H9 (cell line): ENCODE data around the gene OR2D2. TPM values are rescaled to one million over a fixed set of nuclear protein-coding genes. Genes with fewer than 3 reads are reported as not detected.

Experiments
- DNase-seq: peaks from one replicate; pipeline ENCODE4 v3.0.0-alpha.2; 2017
- H2AFZ ChIP-seq: one replicate; pipeline ENCODE4 v1.6.1; 2013; ENCODE audit warnings: mild to moderate bottlenecking, low read length, control low read depth, moderate library complexity
- H2AK5ac ChIP-seq: 2 replicates; pipeline ENCODE4 v1.6.1; 2013; ENCODE audit warnings: low read length, control low read depth, mixed read lengths; ENCODE audit not compliant: insufficient read length
- H2BK120ac ChIP-seq: one replicate; pipeline ENCODE4 v1.6.1; 2013; ENCODE audit warnings: low read depth, mild to moderate bottlenecking, low read length, control low read depth, inconsistent platforms; ENCODE audit not compliant: poor library complexity, severe bottlenecking
- H2BK12ac ChIP-seq: 2 replicates; pipeline ENCODE4 v1.6.1; 2013; ENCODE audit warnings: low read length, control low read depth, mixed read lengths, low read depth; ENCODE audit not compliant: insufficient read length
- H2BK15ac ChIP-seq: 2 replicates; pipeline ENCODE4 v1.6.1; 2013; ENCODE audit warnings: low read depth, low read length, control low read depth
- H2BK20ac ChIP-seq: one replicate; pipeline ENCODE4 v1.6.1; 2013; ENCODE audit warnings: low read depth, mild to moderate bottlenecking, low read length, control low read depth, inconsistent platforms; ENCODE audit not compliant: poor library complexity, severe bottlenecking
- H2BK5ac ChIP-seq: 2 replicates; pipeline ENCODE4 v1.6.1; 2013; ENCODE audit warnings: low read length, control low read depth, mixed read lengths; ENCODE audit not compliant: insufficient read length
- H3K14ac ChIP-seq: 2 replicates; pipeline ENCODE4 v1.6.1; 2013; ENCODE audit warnings: low read length, control low read depth; ENCODE audit not compliant: insufficient read depth
- H3K18ac ChIP-seq: 2 replicates; pipeline ENCODE4 v1.6.1; 2013; ENCODE audit warnings: low read depth, mild to moderate bottlenecking, mixed read lengths, low read length, control low read depth; ENCODE audit not compliant: insufficient read length
- H3K23ac ChIP-seq: 2 replicates; pipeline ENCODE4 v1.6.1; 2013; ENCODE audit warnings: low read length, control low read depth, mixed read lengths, low read depth; ENCODE audit not compliant: insufficient read length
- H3K23me2 ChIP-seq: 2 replicates; pipeline ENCODE4 v1.6.1; 2013; ENCODE audit warnings: low read depth, mild to moderate bottlenecking, mixed read lengths, low read length, control low read depth; ENCODE audit not compliant: insufficient read length, poor library complexity, severe bottlenecking
- H3K27ac ChIP-seq: 2 replicates; pipeline ENCODE4 v1.5.1; 2013; ENCODE audit warnings: low read length, control low read depth, mixed read lengths, low read depth; ENCODE audit not compliant: insufficient read length
- H3K27me3 ChIP-seq: 2 replicates; pipeline ENCODE4 v1.6.1; 2013; ENCODE audit warnings: low read length, control low read depth, inconsistent platforms; ENCODE audit not compliant: insufficient read depth
- H3K4ac ChIP-seq: 2 replicates; pipeline ENCODE4 v1.6.1; 2013; ENCODE audit warnings: low read depth, mild to moderate bottlenecking, control low read depth, inconsistent platforms, low read length, moderate library complexity
- H3K4me1 ChIP-seq: 2 replicates; pipeline ENCODE4 v1.6.1; 2013; ENCODE audit warnings: low read length, control low read depth, inconsistent platforms; ENCODE audit not compliant: insufficient read depth
- H3K4me2 ChIP-seq: 2 replicates; pipeline ENCODE4 v1.6.1; 2013; ENCODE audit warnings: low read length, control low read depth, mixed read lengths; ENCODE audit not compliant: insufficient read length, insufficient read depth
- H3K56ac ChIP-seq: 2 replicates; pipeline ENCODE4 v1.6.1; 2013; ENCODE audit warnings: low read depth, mild to moderate bottlenecking, mixed read lengths, low read length, control low read depth; ENCODE audit not compliant: insufficient read length
- H3K79me1 ChIP-seq: 2 replicates; pipeline ENCODE4 v1.6.1; 2013; ENCODE audit warnings: low read depth, mild to moderate bottlenecking, moderate library complexity, low read length, control low read depth, inconsistent platforms; ENCODE audit not compliant: insufficient read depth, poor library complexity, severe bottlenecking
- H3K79me2 ChIP-seq: 2 replicates; pipeline ENCODE4 v1.6.1; 2013; ENCODE audit warnings: low read length, control low read depth, inconsistent platforms; ENCODE audit not compliant: insufficient read depth
- H3K9ac ChIP-seq: 2 replicates; pipeline ENCODE4 v1.6.1; 2013; ENCODE audit warnings: low read length, control low read depth, mixed read lengths; ENCODE audit not compliant: insufficient read length; ENCODE audit errors: extremely low read depth
- H3K9me3 ChIP-seq: one replicate; pipeline ENCODE4 v1.6.1; 2013; ENCODE audit warnings: low read depth, low read length, inconsistent platforms; ENCODE audit not compliant: control insufficient read depth
- H3T11ph ChIP-seq: one replicate; pipeline ENCODE4 v1.6.1; 2013; ENCODE audit warnings: mild to moderate bottlenecking, low read length, control low read depth, inconsistent platforms
- H4K20me1 ChIP-seq: one replicate; pipeline ENCODE4 v1.6.1; 2013; ENCODE audit not compliant: control insufficient read depth, insufficient read length, insufficient read depth
- H4K5ac ChIP-seq: 2 replicates; pipeline ENCODE4 v1.6.1; 2013; ENCODE audit warnings: low read depth, mild to moderate bottlenecking, mixed read lengths, low read length, control low read depth; ENCODE audit not compliant: insufficient read length
- H4K8ac ChIP-seq: replicated peaks from 2 replicates; pipeline ENCODE4 v1.6.1; 2013; ENCODE audit warnings: low read length, control low read depth, mixed read lengths, low read depth; ENCODE audit not compliant: insufficient read length
- H4K91ac ChIP-seq: 2 replicates; pipeline ENCODE4 v1.6.1; 2013; ENCODE audit warnings: low read depth, mild to moderate bottlenecking, moderate library complexity, mixed read lengths, low read length, control low read depth; ENCODE audit not compliant: insufficient read length
- H3K27ac Mint-ChIP-seq, 3 experiments: 2 replicates in 2 of 3; 3 replicates in 1 of 3; pipeline ENCODE4 v1.8.0; 2020 to 2021; ENCODE audit warnings: mixed read lengths in 3 of 3, mild to moderate bottlenecking in 1 of 3, moderate library complexity in 1 of 3
- H3K27me3 Mint-ChIP-seq: 2 replicates; pipeline ENCODE4 v1.8.0; 2021; ENCODE audit warnings: low read depth, mild to moderate bottlenecking, moderate library complexity, mixed read lengths
- H3K36me3 Mint-ChIP-seq, 3 experiments: 2 replicates in 2 of 3; 3 replicates in 1 of 3; pipeline ENCODE4 v1.8.0; 2020 to 2021; ENCODE audit warnings: low read depth in 3 of 3, mixed read lengths in 3 of 3; ENCODE audit not compliant: insufficient read depth in 1 of 3
- H3K4me1 Mint-ChIP-seq, 2 experiments: 2 replicates each; pipeline ENCODE4 v1.8.0; 2020; ENCODE audit warnings: mixed read lengths in 2 of 2
- H3K4me3 Mint-ChIP-seq, 2 experiments: 2 replicates in 1 of 2; 3 replicates in 1 of 2; pipeline ENCODE4 v1.8.0; 2020 to 2021; ENCODE audit warnings: mild to moderate bottlenecking in 2 of 2, mixed read lengths in 2 of 2, moderate library complexity in 1 of 2
- H3K9me3 Mint-ChIP-seq, 2 experiments: 2 replicates in 1 of 2; 3 replicates in 1 of 2; pipeline ENCODE4 v1.8.0; 2020; ENCODE audit warnings: mild to moderate bottlenecking in 2 of 2, mixed read lengths in 2 of 2, moderate library complexity in 1 of 2
- WGBS: extraction: QIAGEN DNeasy Blood & Tissue Kit; methylation state at CpG from one replicate; pipeline ENCODE4 v1.1.7; 2013; ENCODE audit warnings: missing lambda C conversion rate, low lambda C conversion rate, mixed read lengths; ENCODE audit not compliant: insufficient read length; ENCODE audit errors: extremely low coverage; 5-methylcytosine and 5-hydroxymethylcytosine counted together
- total RNA-seq: library from RNA; stranded (reverse); gene quantifications from 2 replicates; pipeline ENCODE4 v1.2.1, GENCODE V29; 2021
- TF ChIP-seq, protein P1 (sequence below): fragments of 200-600 bp; sonication (generic); conservative IDR thresholded peaks from 3 replicates; pipeline ENCODE4 v1.8.0; 2021; ENCODE audit warnings: antibody characterized with exemption, mild to moderate bottlenecking

OR2D2 gene
- total RNA-seq, 1 experiment from 2014 or later: 0.26 TPM

DNA sequence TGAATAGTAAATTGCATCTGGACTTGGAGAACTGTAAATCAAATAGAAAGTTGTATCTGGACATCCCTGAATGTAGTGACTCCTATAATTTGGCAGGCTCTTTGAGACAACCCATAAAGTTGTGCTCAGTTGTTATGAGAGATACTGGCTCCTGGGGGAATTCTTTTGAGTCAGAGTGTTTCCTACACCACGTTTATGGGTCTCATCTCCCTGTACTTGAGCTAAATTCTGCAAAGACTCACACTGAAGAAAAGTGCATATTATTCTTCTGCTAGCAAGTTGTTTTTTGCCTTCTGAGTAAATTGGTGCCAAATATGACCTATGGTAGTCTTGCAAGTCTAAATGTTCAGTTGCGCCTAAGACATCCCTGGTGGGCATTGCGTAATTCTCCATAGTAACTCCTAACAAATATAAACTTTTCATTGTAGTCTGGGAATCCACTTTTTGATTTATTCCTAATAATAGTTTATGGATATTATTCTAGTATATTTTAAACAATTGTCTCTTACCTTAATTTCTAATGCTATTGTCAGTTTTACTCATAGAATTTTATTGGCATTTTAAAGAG, 38.9 kb upstream of the OR2D2 start:
- H3K4me1 ChIP-seq: no peaks in the 10 kb centered on the region
- H3T11ph ChIP-seq: no peak overlapping the region
- H3K9ac ChIP-seq: no peak overlapping the region
- H3K23ac ChIP-seq: no peak overlapping the region
- no peak overlapping the region for H4K8ac ChIP-seq
- peaks cover 1% of the 10 kb centered on the region; the same call in 1 of the 2 replicates for H3K79me2 ChIP-seq
- H2BK5ac ChIP-seq: no peak overlapping the region
- H3K27me3 ChIP-seq: no peaks in the 10 kb centered on the region
- no peak overlapping the region for H2BK20ac ChIP-seq
- no peak overlapping the region for H2AK5ac ChIP-seq
- Mint-ChIP-seq H3K27me3 (no peaks in the 10 kb centered on the region), H3K9me3 (no peaks in the 10 kb centered on the region), H3K4me3 (no peak overlapping the region), H3K4me1 (peaks cover 15 to 16% of the 10 kb centered on the region in 2 experiments), H3K27ac (no peak overlapping the region), H3K36me3 (peaks cover 21 to 51% (median 48%) of the 10 kb centered on the region in 3 experiments; a peak in 6 of 7 replicates)
- no peak overlapping the region for H3K27ac ChIP-seq
- H4K91ac ChIP-seq: no peak overlapping the region
- H3K23me2 ChIP-seq: peaks cover 7% of the 10 kb centered on the region
- H3K79me1 ChIP-seq: no peaks in the 10 kb centered on the region
- no peak overlapping the region for H2AFZ ChIP-seq
- no peaks in the 10 kb centered on the region for H3K9me3 ChIP-seq
- H4K5ac ChIP-seq: no peak overlapping the region
- TF ChIP-seq, protein P1, sequence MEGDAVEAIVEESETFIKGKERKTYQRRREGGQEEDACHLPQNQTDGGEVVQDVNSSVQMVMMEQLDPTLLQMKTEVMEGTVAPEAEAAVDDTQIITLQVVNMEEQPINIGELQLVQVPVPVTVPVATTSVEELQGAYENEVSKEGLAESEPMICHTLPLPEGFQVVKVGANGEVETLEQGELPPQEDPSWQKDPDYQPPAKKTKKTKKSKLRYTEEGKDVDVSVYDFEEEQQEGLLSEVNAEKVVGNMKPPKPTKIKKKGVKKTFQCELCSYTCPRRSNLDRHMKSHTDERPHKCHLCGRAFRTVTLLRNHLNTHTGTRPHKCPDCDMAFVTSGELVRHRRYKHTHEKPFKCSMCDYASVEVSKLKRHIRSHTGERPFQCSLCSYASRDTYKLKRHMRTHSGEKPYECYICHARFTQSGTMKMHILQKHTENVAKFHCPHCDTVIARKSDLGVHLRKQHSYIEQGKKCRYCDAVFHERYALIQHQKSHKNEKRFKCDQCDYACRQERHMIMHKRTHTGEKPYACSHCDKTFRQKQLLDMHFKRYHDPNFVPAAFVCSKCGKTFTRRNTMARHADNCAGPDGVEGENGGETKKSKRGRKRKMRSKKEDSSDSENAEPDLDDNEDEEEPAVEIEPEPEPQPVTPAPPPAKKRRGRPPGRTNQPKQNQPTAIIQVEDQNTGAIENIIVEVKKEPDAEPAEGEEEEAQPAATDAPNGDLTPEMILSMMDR: no peak
- no peak overlapping the region for H3K56ac ChIP-seq
- H2BK12ac ChIP-seq: no peak overlapping the region
- no peak overlapping the region for H3K14ac ChIP-seq
- H4K20me1 ChIP-seq: no peaks in the 10 kb centered on the region
- no peak overlapping the region for H3K18ac ChIP-seq
- DNase-seq: no peak
- no peak overlapping the region for H3K4me2 ChIP-seq
- no CpG with 5 or more reads among the region's 3 CpGs for WGBS
- H3K4ac ChIP-seq: no peak overlapping the region
- H2BK120ac ChIP-seq: no peak overlapping the region
- H2BK15ac ChIP-seq: no peak overlapping the region
